Activated CD4-positive, alpha-beta T cell treated with anti-CD3 and anti-CD28 coated beads, Interleukin-2, amount 10 ng/mL, durations not matched to agents 24 days and 14 days (primary cell): Measurements from ENCODE around the gene IL6. TPM values are rescaled to one million over a fixed set of nuclear protein-coding genes. Genes with fewer than 3 reads are reported as not detected.
"Not testable (repeated sequence)": the region's sequence is repeated elsewhere in the genome, so short reads cannot be mapped to it uniquely, and the experiment has no call there.

Experiments
- DNase-seq: peaks from one replicate; pipeline ENCODE4 v3.0.0; 2022
- H3K27ac Mint-ChIP-seq: one replicate; pipeline ENCODE4 v1.8.0; 2022; ENCODE audit warnings: mild to moderate bottlenecking, mixed read lengths
- H3K27me3 Mint-ChIP-seq: one replicate; pipeline ENCODE4 v1.8.0; 2022; ENCODE audit warnings: mixed read lengths
- H3K36me3 Mint-ChIP-seq: one replicate; pipeline ENCODE4 v1.8.0; 2022; ENCODE audit warnings: low read depth, mild to moderate bottlenecking, mixed read lengths
- H3K4me1 Mint-ChIP-seq: one replicate; pipeline ENCODE4 v1.8.0; 2021; ENCODE audit warnings: mixed read lengths
- H3K4me3 Mint-ChIP-seq: one replicate; pipeline ENCODE4 v1.8.0; 2022; ENCODE audit warnings: mild to moderate bottlenecking, moderate library complexity, mixed read lengths
- H3K9me3 Mint-ChIP-seq: one replicate; pipeline ENCODE4 v1.8.0; 2021; ENCODE audit warnings: mixed read lengths
- intact Hi-C: fragments of 100-400 bp; cut with micrococcal nuclease; formaldehyde crosslinking; loops from one replicate; pipeline ENCODE4 v1.15.1; 2023
- total RNA-seq: library from RNA; stranded (reverse); gene quantifications from 2 replicates; pipeline ENCODE4 v1.2.3, GENCODE V29; 2022

IL6 gene
- total RNA-seq, 1 donor from 2014 or later, result 0.35 TPM

- intact Hi-C loops, result loop anchor here (5.0 kb wide), 1 partner anchor 661 kb away; no protein-coding TSS in a partner anchor
- Mint-ChIP-seq H3K9me3 (peaks cover 8% of the 10 kb centered on the region), H3K27me3 (peaks cover 9% of the 10 kb centered on the region), H3K27ac (peak overlapping the region; percentile 60), H3K4me1 (peaks cover 63% of the 10 kb centered on the region), H3K36me3 (peaks cover 3% of the 10 kb centered on the region), H3K4me3 (peak overlapping the region; percentile 29)
- DNase-seq, result no peak
Observed at GRCh38 chr7:22696541-22697228, 30.3 kb upstream of the IL6 start.

- no peak for DNase-seq
- Mint-ChIP-seq H3K27me3 (peaks cover 11% of the 10 kb centered on the region), H3K9me3 (peaks cover 8% of the 10 kb centered on the region), H3K27ac (no peak overlapping the region), H3K36me3 (peaks cover 3% of the 10 kb centered on the region), H3K4me3 (peak overlapping the region; percentile 4), H3K4me1 (peaks cover 65% of the 10 kb centered on the region)
- intact Hi-C loops, result loop anchor here (5.0 kb wide), 1 partner anchor 660 kb away; no protein-coding TSS in a partner anchor
Observed at GRCh38 chr7:22697322-22697859, 29.6 kb upstream of the IL6 start.

- DNase-seq, result peak; percentile 78
- Mint-ChIP-seq H3K27me3 (peaks cover 14% of the 10 kb centered on the region), H3K4me3 (peak overlapping the region; percentile 48), H3K9me3 (peaks cover 8% of the 10 kb centered on the region), H3K4me1 (peaks cover 69% of the 10 kb centered on the region), H3K27ac (peak overlapping the region; percentile 54), H3K36me3 (peaks cover 3% of the 10 kb centered on the region)
- intact Hi-C loops, result loop anchor here (1.0 to 5.0 kb wide), 6 partner anchors 22 to 659 kb away; no protein-coding TSS in a partner anchor
Observed at GRCh38 chr7:22697876-22698606, 29.0 kb upstream of the IL6 start.

GRCh38 chr7:22698767-22699166 lies 28.2 kb upstream of the IL6 start:
- Mint-ChIP-seq H3K4me1 (peaks cover 65% of the 10 kb centered on the region), H3K4me3 (peak overlapping the region; percentile 48), H3K27ac (peak overlapping the region; percentile 64), H3K9me3 (peaks cover 8% of the 10 kb centered on the region), H3K36me3 (peaks cover 3% of the 10 kb centered on the region), H3K27me3 (peaks cover 9% of the 10 kb centered on the region)
- intact Hi-C loops, result loop anchor here (1.0 to 5.0 kb wide), 6 partner anchors 22 to 659 kb away; no protein-coding TSS in a partner anchor
- no peak for DNase-seq

GRCh38 chr7:22700559-22701002 lies 26.4 kb upstream of the IL6 start:
- H3K4me1 Mint-ChIP-seq, result peaks cover 48% of the 10 kb centered on the region
- no peak for DNase-seq
- intact Hi-C loops, result no loop called here
- no peak overlapping the region for H3K27ac Mint-ChIP-seq
- H3K9me3 Mint-ChIP-seq, result peaks cover 4% of the 10 kb centered on the region
- H3K36me3 Mint-ChIP-seq, result peaks cover 3% of the 10 kb centered on the region
- no peak overlapping the region for H3K4me3 Mint-ChIP-seq
- peaks cover 9% of the 10 kb centered on the region for H3K27me3 Mint-ChIP-seq

- Mint-ChIP-seq H3K27ac (no peak overlapping the region), H3K4me1 (peaks cover 31% of the 10 kb centered on the region), H3K27me3 (peaks cover 9% of the 10 kb centered on the region), H3K36me3 (peaks cover 3% of the 10 kb centered on the region), H3K9me3 (peaks cover 4% of the 10 kb centered on the region), H3K4me3 (no peak overlapping the region)
- intact Hi-C loops, result no loop called here
- DNase-seq, result no peak
Observed at GRCh38 chr7:22702516-22702915, 24.5 kb upstream of the IL6 start.

- H3K36me3 Mint-ChIP-seq, H3K27ac Mint-ChIP-seq, H3K27me3 Mint-ChIP-seq, H3K9me3 Mint-ChIP-seq, intact Hi-C loops, H3K4me3 Mint-ChIP-seq, DNase-seq: not testable (repeated sequence)
- peaks cover 25% of the 10 kb centered on the region for H3K4me1 Mint-ChIP-seq
Observed at GRCh38 chr7:22703107-22703855, 23.7 kb upstream of the IL6 start.

- H3K9me3 Mint-ChIP-seq, DNase-seq, H3K27me3 Mint-ChIP-seq, H3K27ac Mint-ChIP-seq, H3K36me3 Mint-ChIP-seq, intact Hi-C loops, H3K4me3 Mint-ChIP-seq: not testable (repeated sequence)
- H3K4me1 Mint-ChIP-seq, result peaks cover 17% of the 10 kb centered on the region
Observed at GRCh38 chr7:22703978-22704610, 22.9 kb upstream of the IL6 start.

GRCh38 chr7:22704722-22705121 lies 22.3 kb upstream of the IL6 start:
- H3K27ac Mint-ChIP-seq, H3K36me3 Mint-ChIP-seq, H3K4me3 Mint-ChIP-seq, DNase-seq, H3K9me3 Mint-ChIP-seq, H3K27me3 Mint-ChIP-seq, intact Hi-C loops: not testable (repeated sequence)
- H3K4me1 Mint-ChIP-seq, result peaks cover 17% of the 10 kb centered on the region

GRCh38 chr7:22705874-22706273 lies 21.1 kb upstream of the IL6 start:
- H3K27me3 Mint-ChIP-seq, result peaks cover 11% of the 10 kb centered on the region
- H3K9me3 Mint-ChIP-seq, intact Hi-C loops, H3K27ac Mint-ChIP-seq, H3K36me3 Mint-ChIP-seq, DNase-seq, H3K4me3 Mint-ChIP-seq, H3K4me1 Mint-ChIP-seq: not testable (repeated sequence)

GRCh38 chr7:22707026-22707691 lies 19.8 kb upstream of the IL6 start:
- DNase-seq, H3K27ac Mint-ChIP-seq, H3K4me3 Mint-ChIP-seq, H3K9me3 Mint-ChIP-seq, intact Hi-C loops, H3K4me1 Mint-ChIP-seq, H3K36me3 Mint-ChIP-seq: not testable (repeated sequence)
- peaks cover 13% of the 10 kb centered on the region for H3K27me3 Mint-ChIP-seq

GRCh38 chr7:22708214-22708613 lies 18.8 kb upstream of the IL6 start:
- H3K36me3 Mint-ChIP-seq, H3K27ac Mint-ChIP-seq, intact Hi-C loops, H3K9me3 Mint-ChIP-seq, H3K4me1 Mint-ChIP-seq, H3K4me3 Mint-ChIP-seq, DNase-seq: not testable (repeated sequence)
- H3K27me3 Mint-ChIP-seq, result peaks cover 14% of the 10 kb centered on the region

GRCh38 chr7:22708677-22709061 lies 18.3 kb upstream of the IL6 start:
- peaks cover 14% of the 10 kb centered on the region for H3K27me3 Mint-ChIP-seq
- intact Hi-C loops, result not testable (repeated sequence)

More at GRCh38 chr7:22708677-22709061, 18.3 kb upstream of the IL6 start:
- H3K36me3 Mint-ChIP-seq, DNase-seq, H3K9me3 Mint-ChIP-seq, H3K4me1 Mint-ChIP-seq, H3K4me3 Mint-ChIP-seq, H3K27ac Mint-ChIP-seq: not testable (repeated sequence)
